Loucy (cell line): ENCODE data around the gene TMEM126A.

Experiments used
- H2AFZ ChIP-seq: fragments of 200-600 bp; sonication (generic); 2 replicates; pipeline ENCODE4 v1.6.0; 2016; ENCODE audit warnings: antibody characterized with exemption, mild to moderate bottlenecking, low read length, moderate library complexity
- H3F3A ChIP-seq: fragments of 200-600 bp; 2 replicates; pipeline ENCODE4 v1.6.0; 2016; ENCODE audit warnings: antibody characterized with exemption, low read depth, mild to moderate bottlenecking
- H3K27me3 ChIP-seq: fragments of 200-600 bp; sonication (generic); 2 replicates; pipeline ENCODE4 v1.6.1; 2014; ENCODE audit warnings: low read length, mild to moderate bottlenecking; ENCODE audit not compliant: insufficient read depth, poor library complexity, severe bottlenecking
- H3K36me3 ChIP-seq: fragments of 200-600 bp; sonication (generic); 2 replicates; pipeline ENCODE4 v1.6.1; 2016; ENCODE audit warnings: low read length; ENCODE audit not compliant: insufficient read depth
- H3K4me1 ChIP-seq: fragments of 200-600 bp; sonication (generic); 2 replicates; pipeline ENCODE4 v1.5.1; 2014; ENCODE audit warnings: low read length, mild to moderate bottlenecking; ENCODE audit not compliant: insufficient read depth, poor library complexity, severe bottlenecking
- H3K4me2 ChIP-seq: fragments of 200-600 bp; sonication (generic); 2 replicates; pipeline ENCODE4 v1.6.0; 2014; ENCODE audit warnings: antibody characterized with exemption, low read length, low read depth, mild to moderate bottlenecking; ENCODE audit not compliant: poor library complexity, severe bottlenecking
- H3K4me3 ChIP-seq: fragments of 200-600 bp; sonication (generic); 2 replicates; pipeline ENCODE4 v1.5.1; 2014; ENCODE audit warnings: low read length, mild to moderate bottlenecking, mixed read lengths; ENCODE audit not compliant: poor library complexity, severe bottlenecking
- H3K79me2 ChIP-seq: fragments of 200-600 bp; sonication (generic); 2 replicates; pipeline ENCODE4 v1.6.1; 2014; ENCODE audit warnings: low read length; ENCODE audit not compliant: insufficient read depth
- H3K9ac ChIP-seq: fragments of 200-600 bp; sonication (generic); 2 replicates; pipeline ENCODE4 v1.6.0; 2014; ENCODE audit warnings: mild to moderate bottlenecking, low read depth, low read length, moderate library complexity; ENCODE audit not compliant: poor library complexity, severe bottlenecking
- H3K9me2 ChIP-seq: fragments of 200-600 bp; sonication (generic); replicated peaks from 2 replicates; pipeline ENCODE4 v1.6.1; 2016; ENCODE audit warnings: low read depth, low read length, mixed read lengths
- H3K9me3 ChIP-seq: fragments of 200-600 bp; sonication (generic); 2 replicates; pipeline ENCODE4 v1.6.1; 2014; ENCODE audit warnings: mild to moderate bottlenecking, antibody characterized with exemption, low read length, low read depth; ENCODE audit not compliant: insufficient read depth
- H4K20me1 ChIP-seq: fragments of 200-600 bp; sonication (generic); 2 replicates; pipeline ENCODE4 v1.6.0; 2014; ENCODE audit warnings: antibody characterized with exemption, low read length, mild to moderate bottlenecking; ENCODE audit not compliant: insufficient read depth, poor library complexity, severe bottlenecking
- EZH2phosphoT487 ChIP-seq: fragments of 200-600 bp; IDR thresholded peaks from 2 replicates; pipeline ENCODE4 v1.6.1; 2018; ENCODE audit warnings: antibody characterized with exemption, mild to moderate bottlenecking, moderate library complexity, borderline replicate concordance
- TF ChIP-seq, protein P1 (sequence below): fragments of 200-600 bp; sonication (generic); conservative IDR thresholded peaks from 2 replicates; pipeline ENCODE4 v1.5.1; 2014; ENCODE audit warnings: mild to moderate bottlenecking, antibody characterized with exemption, low read length

Gene TMEM126A

DNA sequence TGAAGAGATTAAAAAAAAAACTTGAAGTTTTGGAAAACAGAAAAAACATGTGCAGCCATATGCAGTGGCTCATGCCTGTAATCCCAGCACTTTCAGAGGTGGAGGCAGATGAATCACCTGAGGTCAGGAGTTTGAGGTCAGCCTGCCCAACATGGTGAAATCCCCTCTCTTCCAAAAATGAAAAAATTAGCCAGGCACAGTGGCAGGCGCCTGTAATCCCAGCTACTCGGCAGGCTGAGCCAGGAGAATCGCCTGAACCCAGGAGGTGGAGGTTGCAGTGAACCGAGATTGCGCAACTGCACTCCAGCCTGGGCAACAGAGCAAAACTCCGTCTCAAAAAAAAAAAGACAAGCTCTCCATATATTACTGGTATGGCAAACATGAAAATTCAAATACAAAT, 28.3 kb upstream of the TMEM126A start:
- Histone ChIP-seq H3F3A (no peaks in the 10 kb centered on the region), H3K9ac (no peak overlapping the region), H2AFZ (no peak overlapping the region), H3K4me2 (no peak overlapping the region), H4K20me1 (no peaks in the 10 kb centered on the region), H3K4me3 (no peak overlapping the region), H3K4me1 (peaks cover 3% of the 10 kb centered on the region), H3K36me3 (no peaks in the 10 kb centered on the region), H3K27me3 (no peaks in the 10 kb centered on the region), H3K9me3 (no peaks in the 10 kb centered on the region), H3K9me2 (no peaks in the 10 kb centered on the region), H3K79me2 (no peaks in the 10 kb centered on the region)
- no peak for TF ChIP-seq EZH2phosphoT487
- TF ChIP-seq, protein P1, sequence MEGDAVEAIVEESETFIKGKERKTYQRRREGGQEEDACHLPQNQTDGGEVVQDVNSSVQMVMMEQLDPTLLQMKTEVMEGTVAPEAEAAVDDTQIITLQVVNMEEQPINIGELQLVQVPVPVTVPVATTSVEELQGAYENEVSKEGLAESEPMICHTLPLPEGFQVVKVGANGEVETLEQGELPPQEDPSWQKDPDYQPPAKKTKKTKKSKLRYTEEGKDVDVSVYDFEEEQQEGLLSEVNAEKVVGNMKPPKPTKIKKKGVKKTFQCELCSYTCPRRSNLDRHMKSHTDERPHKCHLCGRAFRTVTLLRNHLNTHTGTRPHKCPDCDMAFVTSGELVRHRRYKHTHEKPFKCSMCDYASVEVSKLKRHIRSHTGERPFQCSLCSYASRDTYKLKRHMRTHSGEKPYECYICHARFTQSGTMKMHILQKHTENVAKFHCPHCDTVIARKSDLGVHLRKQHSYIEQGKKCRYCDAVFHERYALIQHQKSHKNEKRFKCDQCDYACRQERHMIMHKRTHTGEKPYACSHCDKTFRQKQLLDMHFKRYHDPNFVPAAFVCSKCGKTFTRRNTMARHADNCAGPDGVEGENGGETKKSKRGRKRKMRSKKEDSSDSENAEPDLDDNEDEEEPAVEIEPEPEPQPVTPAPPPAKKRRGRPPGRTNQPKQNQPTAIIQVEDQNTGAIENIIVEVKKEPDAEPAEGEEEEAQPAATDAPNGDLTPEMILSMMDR = no peak

DNA sequence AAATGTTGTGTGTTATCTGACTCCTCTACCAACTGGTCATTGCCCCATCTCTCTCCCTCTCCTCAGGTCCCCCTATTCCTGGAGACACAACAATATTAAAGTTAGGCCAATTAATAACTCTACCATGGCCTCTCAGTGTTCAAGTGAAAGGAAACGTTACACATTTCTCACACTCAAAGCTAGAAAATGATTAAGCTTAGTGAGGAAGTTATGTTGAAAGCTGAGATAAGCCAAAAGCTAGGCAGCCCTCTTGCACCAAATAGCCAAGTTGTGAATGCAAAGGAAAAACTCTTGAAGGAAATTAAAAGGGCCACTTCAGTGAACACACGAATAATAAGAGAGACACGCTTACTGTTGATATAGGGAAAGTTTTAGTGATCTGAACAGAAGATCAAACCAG, 27.5 kb upstream of the TMEM126A start:
- Histone ChIP-seq H4K20me1 (no peaks in the 10 kb centered on the region), H3K36me3 (no peaks in the 10 kb centered on the region), H3K9me3 (no peaks in the 10 kb centered on the region), H3K27me3 (no peaks in the 10 kb centered on the region), H3F3A (no peaks in the 10 kb centered on the region), H2AFZ (no peak overlapping the region), H3K4me3 (no peak overlapping the region), H3K4me2 (no peak overlapping the region), H3K79me2 (no peaks in the 10 kb centered on the region), H3K9me2 (no peaks in the 10 kb centered on the region), H3K9ac (no peak overlapping the region), H3K4me1 (peaks cover 9% of the 10 kb centered on the region)
- TF ChIP-seq, protein P1 = no peak
- TF ChIP-seq EZH2phosphoT487 = no peak

DNA sequence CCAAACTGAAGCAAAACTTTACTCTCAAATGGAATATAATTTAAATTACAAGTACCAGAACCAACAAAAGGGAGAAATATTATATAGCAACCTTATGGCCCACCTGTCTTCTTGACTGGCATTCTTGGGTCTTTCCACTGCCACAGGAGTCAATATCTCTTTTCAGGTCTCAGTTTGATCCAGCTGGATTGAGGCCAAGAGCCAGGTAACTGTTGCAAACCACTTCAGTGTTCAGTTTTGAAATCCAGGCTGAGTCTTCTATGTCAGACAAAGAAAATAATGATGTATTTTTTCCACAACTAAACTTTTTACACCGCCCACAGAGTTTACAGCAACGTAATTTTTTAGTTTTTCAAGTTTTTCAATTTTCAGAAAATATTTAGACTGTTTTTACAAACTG, 21.3 kb upstream of the TMEM126A start:
- H4K20me1 ChIP-seq = peaks cover 3% of the 10 kb centered on the region
- H3K9ac ChIP-seq = peak overlapping the region; percentile 85
- TF ChIP-seq EZH2phosphoT487 = no peak
- TF ChIP-seq, protein P1 = no peak
- no peaks in the 10 kb centered on the region for H3K9me2 ChIP-seq
- peaks cover 48% of the 10 kb centered on the region for H3K4me1 ChIP-seq
- peak overlapping the region; percentile 97 for H3K4me3 ChIP-seq
- H3K9me3 ChIP-seq = no peaks in the 10 kb centered on the region
- no peaks in the 10 kb centered on the region for H3F3A ChIP-seq
- H2AFZ ChIP-seq = 0 out of 2 replicates have a peak overlapping the region, but pooled peaks have one; percentile 85
- H3K27me3 ChIP-seq = no peaks in the 10 kb centered on the region
- H3K4me2 ChIP-seq = peak overlapping the region; percentile 89
- H3K36me3 ChIP-seq = no peaks in the 10 kb centered on the region
- peaks cover 22% of the 10 kb centered on the region for H3K79me2 ChIP-seq
